Measurements from ENCODE around the gene PRKCA.

PRKCA gene

GRCh38 chr17:66637491-66637890 lies 335.1 kb downstream of the PRKCA start:
- POLR2A ChIA-PET: no interaction called here
- no peak for TF ChIP-seq CTCF (IDR thresholded peaks at IDR 0.05; ENCODE audit: insufficient read depth, low read length, missing control alignments)
- no peak overlapping the region for H3K4me3 ChIP-seq (ENCODE audit: low read depth, low read length)
- no peak for DNase-seq (ENCODE audit: low read depth, low spot score)
- CTCF ChIA-PET: no interaction called here

GRCh38 chr17:66638707-66639479 lies 336.5 kb downstream of the PRKCA start:
- H3K4me3 ChIP-seq (ENCODE audit: low read depth, low read length): no peak overlapping the region
- CTCF ChIA-PET: no interaction called here
- POLR2A ChIA-PET: no interaction called here
- DNase-seq (ENCODE audit: low read depth, low spot score): no peak
- TF ChIP-seq CTCF (IDR thresholded peaks at IDR 0.05; ENCODE audit: insufficient read depth, low read length, missing control alignments): no peak

GRCh38 chr17:66643815-66644710 lies 341.6 kb downstream of the PRKCA start:
- ChIA-PET POLR2A (no interaction called here), CTCF (no interaction called here)
- no peak for TF ChIP-seq CTCF (IDR thresholded peaks at IDR 0.05; ENCODE audit: insufficient read depth, low read length, missing control alignments)
- DNase-seq (ENCODE audit: low read depth, low spot score): no peak
- no peak overlapping the region for H3K4me3 ChIP-seq (ENCODE audit: low read depth, low read length)

GRCh38 chr17:66645259-66645658 lies 342.8 kb downstream of the PRKCA start:
- ChIA-PET CTCF (interaction anchor here (0.6 to 0.8 kb wide), 2 partner anchors 27 to 445 kb away, joined by 3 read pairs; no protein-coding TSS in a partner anchor), POLR2A (interaction anchor here (1.3 kb wide), 1 partner anchor 9 kb away, joined by 4 read pairs; no protein-coding TSS in a partner anchor)
- TF ChIP-seq CTCF (IDR thresholded peaks at IDR 0.05; ENCODE audit: insufficient read depth, low read length, missing control alignments): no peak
- no peak for DNase-seq (ENCODE audit: low read depth, low spot score)
- no peak overlapping the region for H3K4me3 ChIP-seq (ENCODE audit: low read depth, low read length)

GRCh38 chr17:66647391-66647983 lies 345.1 kb downstream of the PRKCA start:
- ChIA-PET CTCF (interaction anchor here (1.1 kb wide), 1 partner anchor 392 kb away, joined by 3 read pairs; no protein-coding TSS in a partner anchor), POLR2A (no interaction called here)
- TF ChIP-seq CTCF (IDR thresholded peaks at IDR 0.05; ENCODE audit: insufficient read depth, low read length, missing control alignments): no peak
- no peak overlapping the region for H3K4me3 ChIP-seq (ENCODE audit: low read depth, low read length)
- DNase-seq (ENCODE audit: low read depth, low spot score): no peak
